HEK293T (cell line): ENCODE results near the gene USH1C.

Source experiments
- CTCF ChIA-PET: fragments of 350-600 bp; formaldehyde crosslinking; extraction: SDS; loops from one replicate; lab custom pipeline; 2021; ENCODE audit warnings: antibody characterized with exemption, inconsistent platforms; lab: Yijun Ruan, JAX
- POLR2A ChIA-PET: fragments of 350-600 bp; formaldehyde crosslinking; extraction: SDS; loops from one replicate; lab custom pipeline; 2020; ENCODE audit warnings: antibody characterized with exemption, inconsistent platforms; lab: Yijun Ruan, JAX
- DNase-seq: peaks from one replicate; pipeline ENCODE4 v3.0.0; 2012; ENCODE audit warnings: mixed read lengths; ENCODE audit errors: extremely low spot score
- ARNT ChIP-seq: fragments of 450-650 bp; IDR thresholded peaks from 2 replicates; pipeline ENCODE4 v1.6.1; 2017; ENCODE audit warnings: mild to moderate bottlenecking
- BHLHE40 ChIP-seq: fragments of 450-650 bp; IDR thresholded peaks from 2 replicates; pipeline ENCODE4 v1.6.1; 2016; ENCODE audit warnings: mild to moderate bottlenecking, moderate library complexity, borderline replicate concordance
- CTBP1 ChIP-seq: fragments of 450-650 bp; IDR thresholded peaks from 2 replicates; pipeline ENCODE4 v1.6.1; 2016; ENCODE audit warnings: borderline replicate concordance
- ELF4 ChIP-seq: fragments of 450-650 bp; IDR thresholded peaks from 2 replicates; pipeline ENCODE4 v1.6.1; 2017; ENCODE audit warnings: antibody characterized with exemption
- FOXA1 ChIP-seq: fragments of 450-650 bp; IDR thresholded peaks from 2 replicates; pipeline ENCODE4 v1.6.1; 2016; ENCODE audit warnings: mild to moderate bottlenecking
- FOXK2 ChIP-seq: fragments of 450-650 bp; IDR thresholded peaks from 2 replicates; pipeline ENCODE4 v1.6.1; 2016; ENCODE audit warnings: mild to moderate bottlenecking
- FOXM1 ChIP-seq: fragments of 450-650 bp; IDR thresholded peaks from 2 replicates; pipeline ENCODE4 v1.6.1; 2017; ENCODE audit warnings: mild to moderate bottlenecking, borderline replicate concordance
- HDGF ChIP-seq: fragments of 450-650 bp; IDR thresholded peaks from 2 replicates; pipeline ENCODE4 v1.6.1; 2017; ENCODE audit warnings: antibody characterized with exemption, borderline replicate concordance
- L3MBTL2 ChIP-seq: fragments of 450-650 bp; conservative IDR thresholded peaks from 2 replicates; pipeline ENCODE4 v1.6.1; 2016; ENCODE audit warnings: mild to moderate bottlenecking
- LEF1 ChIP-seq: fragments of 450-650 bp; IDR thresholded peaks from 2 replicates; pipeline ENCODE4 v1.6.1; 2017; ENCODE audit warnings: mild to moderate bottlenecking, borderline replicate concordance
- NFRKB ChIP-seq: fragments of 450-650 bp; IDR thresholded peaks from 2 replicates; pipeline ENCODE4 v1.6.1; 2016; ENCODE audit warnings: mild to moderate bottlenecking, moderate library complexity
- SP1 ChIP-seq: fragments of 450-650 bp; IDR thresholded peaks from 2 replicates; pipeline ENCODE4 v1.6.1; 2017
- SUZ12 ChIP-seq: fragments of 450-650 bp; IDR thresholded peaks from 2 replicates; pipeline ENCODE4 v1.6.1; 2016; ENCODE audit warnings: mild to moderate bottlenecking
- TARDBP ChIP-seq: fragments of 450-650 bp; IDR thresholded peaks from 2 replicates; pipeline ENCODE4 v1.6.1; 2016
- ZNF384 ChIP-seq: fragments of 450-650 bp; IDR thresholded peaks from 2 replicates; pipeline ENCODE4 v1.6.1; 2016
- TF ChIP-seq, protein P1 (sequence below): fragments of 450-650 bp; IDR thresholded peaks from 2 replicates; pipeline ENCODE4 v1.6.1; 2016

The USH1C gene

DNA sequence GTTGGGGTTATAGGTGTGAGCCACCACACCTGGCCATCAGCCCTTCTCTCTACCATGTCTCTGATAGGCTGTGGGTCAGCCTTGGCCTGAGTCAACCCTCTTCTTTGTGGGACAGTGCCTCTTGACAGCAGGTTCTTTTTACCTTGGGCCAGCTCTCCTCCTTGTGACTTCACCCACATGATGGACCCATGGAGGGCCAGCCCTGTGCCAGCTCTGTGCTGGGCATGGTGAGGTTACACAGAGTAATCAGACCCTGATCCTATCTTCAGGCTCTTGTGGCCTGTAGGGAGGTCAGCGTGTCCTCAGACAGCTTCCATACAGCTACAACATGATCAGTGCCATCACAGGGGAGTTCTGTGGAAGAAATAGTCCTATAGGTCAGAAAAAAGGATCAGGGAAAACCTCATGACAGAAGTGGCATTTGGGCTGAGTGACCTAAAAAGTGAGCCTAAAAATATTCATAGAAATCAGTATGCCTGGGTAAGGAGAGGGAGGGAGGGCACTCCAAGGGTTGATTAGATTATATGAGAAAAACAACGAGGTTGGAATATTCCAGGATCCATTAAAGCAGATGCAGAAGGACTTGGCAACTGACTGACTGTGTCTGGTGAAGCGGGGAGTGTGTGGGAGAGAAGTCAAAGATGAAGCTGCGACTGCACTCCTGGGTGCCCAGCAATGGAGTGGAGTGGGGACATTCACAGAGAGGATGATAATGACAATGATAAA, 19.9 kb upstream of the USH1C start:
- ChIA-PET CTCF (no interaction called here), POLR2A (no interaction called here)
- no peak for DNase-seq
- no peak for TF ChIP-seq LEF1

DNA sequence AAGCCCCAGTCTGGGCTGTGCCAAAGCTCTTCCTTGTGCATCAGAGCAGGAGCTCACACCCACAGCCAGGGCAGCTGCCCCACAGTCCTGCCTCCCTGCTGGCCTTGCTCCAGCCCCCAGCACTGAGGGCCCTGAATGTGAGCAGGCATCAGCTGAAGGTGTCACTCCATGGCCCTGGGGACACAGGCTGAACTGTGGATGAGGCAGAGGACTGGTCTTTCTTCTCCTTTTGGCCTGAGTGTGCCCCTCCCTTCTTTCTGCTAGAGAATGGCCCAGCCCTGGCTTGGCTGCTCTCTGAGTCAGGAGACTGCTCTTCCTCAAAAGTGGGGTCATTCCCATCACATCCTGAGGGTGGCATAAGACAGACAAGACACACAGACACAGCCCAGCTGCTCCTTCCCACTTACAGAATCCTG, 19.0 kb upstream of the USH1C start:
- POLR2A ChIA-PET, result no interaction called here
- CTCF ChIA-PET, result no interaction called here
- TF ChIP-seq CTBP1 (no peak), SP1 (no peak), FOXK2 (no peak), ZNF384 (no peak), FOXM1 (no peak)
- DNase-seq, result peak; percentile 23

DNA sequence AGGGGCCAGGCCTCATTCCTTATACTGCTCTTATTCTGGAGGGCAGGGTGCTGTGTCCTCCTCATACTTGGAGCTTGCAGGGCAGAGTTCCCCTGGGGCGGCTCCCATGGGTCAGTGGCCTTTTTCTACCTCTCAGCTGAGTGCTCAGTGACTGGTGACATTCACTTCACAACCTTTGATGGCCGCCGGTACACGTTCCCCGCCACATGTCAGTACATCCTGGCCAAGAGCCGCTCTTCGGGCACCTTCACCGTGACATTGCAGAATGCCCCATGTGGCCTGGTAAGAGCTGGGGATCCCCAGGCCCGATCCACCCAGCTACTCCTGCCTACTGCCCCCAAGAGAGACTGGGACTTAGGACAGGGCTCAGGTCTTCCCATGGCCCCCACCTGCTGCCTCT, 17.3 kb upstream of the USH1C start:
- CTCF ChIA-PET, result no interaction called here
- POLR2A ChIA-PET, result no interaction called here
- TF ChIP-seq SP1 (no peak), HDGF (no peak), L3MBTL2 (no peak), ELF4 (no peak), ZNF384 (no peak), NFRKB (no peak)
- TF ChIP-seq, protein P1, sequence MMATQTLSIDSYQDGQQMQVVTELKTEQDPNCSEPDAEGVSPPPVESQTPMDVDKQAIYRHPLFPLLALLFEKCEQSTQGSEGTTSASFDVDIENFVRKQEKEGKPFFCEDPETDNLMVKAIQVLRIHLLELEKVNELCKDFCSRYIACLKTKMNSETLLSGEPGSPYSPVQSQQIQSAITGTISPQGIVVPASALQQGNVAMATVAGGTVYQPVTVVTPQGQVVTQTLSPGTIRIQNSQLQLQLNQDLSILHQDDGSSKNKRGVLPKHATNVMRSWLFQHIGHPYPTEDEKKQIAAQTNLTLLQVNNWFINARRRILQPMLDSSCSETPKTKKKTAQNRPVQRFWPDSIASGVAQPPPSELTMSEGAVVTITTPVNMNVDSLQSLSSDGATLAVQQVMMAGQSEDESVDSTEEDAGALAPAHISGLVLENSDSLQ, result no peak
- no peak for DNase-seq

DNA sequence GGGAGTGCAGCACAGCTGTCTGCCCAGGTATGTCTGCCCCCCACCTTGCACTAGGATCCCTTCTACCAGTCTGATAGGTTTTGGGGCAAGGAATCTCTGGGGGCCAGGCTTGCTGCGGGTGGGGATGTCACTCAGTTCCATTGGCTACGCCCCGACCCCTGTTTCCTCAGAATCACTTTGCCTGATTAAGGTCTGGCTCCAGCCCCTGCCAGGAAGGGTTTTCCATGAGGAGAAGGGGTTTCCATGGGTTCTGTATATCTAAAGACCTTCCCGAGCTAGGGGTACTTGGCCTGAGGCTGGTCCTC, 16.8 kb upstream of the USH1C start:
- CTCF ChIA-PET, result no interaction called here
- DNase-seq, result no peak
- POLR2A ChIA-PET, result no interaction called here
- no peak for TF ChIP-seq FOXA1
- TF ChIP-seq FOXM1, result no peak
- no peak for TF ChIP-seq CTBP1
- TF ChIP-seq SP1, result no peak
- no peak for TF ChIP-seq ZNF384
- TF ChIP-seq NFRKB, result no peak
- TF ChIP-seq LEF1, result no peak

GRCh38 chr11:17560281-17561110, 16.3 kb upstream of the USH1C start:
- DNase-seq, result no peak
- CTCF ChIA-PET, result interaction anchor here (0.7 kb wide), 1 partner anchor 24 kb away, joined by 3 read pairs; no protein-coding TSS in a partner anchor
- TF ChIP-seq BHLHE40 (no peak), FOXK2 (no peak)
- POLR2A ChIA-PET, result no interaction called here

GRCh38 chr11:17559341-17560087, 15.3 kb upstream of the USH1C start:
- ChIA-PET CTCF (no interaction called here), POLR2A (no interaction called here)
- DNase-seq, result no peak
- TF ChIP-seq, protein P1, result no peak
- TF ChIP-seq ZNF384 (no peak), FOXK2 (no peak), BHLHE40 (no peak), FOXM1 (no peak), L3MBTL2 (no peak), ELF4 (no peak), SP1 (no peak), ARNT (no peak), FOXA1 (no peak), TARDBP (no peak), NFRKB (no peak), HDGF (no peak), SUZ12 (no peak), CTBP1 (no peak), LEF1 (no peak)

DNA sequence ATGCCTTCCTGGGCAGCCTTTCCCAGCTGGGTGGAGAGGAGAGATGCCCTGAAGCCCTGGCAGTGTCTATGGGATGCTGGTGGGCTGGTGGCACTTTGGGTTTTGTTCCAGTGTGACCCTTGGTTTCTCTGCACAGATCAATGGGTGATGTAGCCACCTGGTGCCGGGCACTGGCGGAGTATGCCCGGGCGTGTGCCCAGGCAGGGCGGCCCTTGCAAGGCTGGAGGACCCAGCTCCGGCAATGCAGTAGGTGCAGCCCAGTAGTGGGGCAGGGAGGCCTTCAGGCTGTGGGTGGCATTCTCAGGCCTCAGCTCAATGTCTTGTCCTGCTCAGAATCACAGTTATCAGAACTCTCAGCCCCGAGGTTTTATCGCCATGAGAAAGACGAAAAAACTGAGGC, 14.7 kb upstream of the USH1C start:
- no peak for TF ChIP-seq SUZ12
- no peak for TF ChIP-seq SP1
- no peak for TF ChIP-seq ZNF384
- TF ChIP-seq, protein P1, result no peak
- no peak for TF ChIP-seq ARNT
- TF ChIP-seq CTBP1, result no peak
- no peak for TF ChIP-seq BHLHE40
- TF ChIP-seq ELF4, result no peak
- no peak for TF ChIP-seq LEF1
- TF ChIP-seq HDGF, result no peak
- no peak for TF ChIP-seq FOXM1
- TF ChIP-seq FOXA1, result no peak
- no peak for TF ChIP-seq TARDBP
- no peak for TF ChIP-seq FOXK2
- TF ChIP-seq NFRKB, result no peak
- TF ChIP-seq L3MBTL2, result no peak
- DNase-seq, result no peak
- POLR2A ChIA-PET, result no interaction called here
- CTCF ChIA-PET, result no interaction called here
